Fibroblast of mammary gland (primary cell): ENCODE results near the gene CDC14A.

Source experiments
- DNase-seq: peaks from one replicate; pipeline ENCODE4 v3.0.0-alpha.2; 2010; ENCODE audit warnings: low read depth
- H3K4me3 ChIP-seq: 2 replicates; pipeline ENCODE4 v1.5.1; 2011; ENCODE audit warnings: low read depth, mild to moderate bottlenecking, low read length, moderate library complexity; ENCODE audit not compliant: control insufficient read depth
- CTCF ChIP-seq: conservative IDR thresholded peaks from 2 replicates; pipeline ENCODE4 v1.5.1; 2011; ENCODE audit warnings: low read depth, low read length, inconsistent platforms; ENCODE audit not compliant: control insufficient read depth, insufficient read depth

CDC14A gene

DNA sequence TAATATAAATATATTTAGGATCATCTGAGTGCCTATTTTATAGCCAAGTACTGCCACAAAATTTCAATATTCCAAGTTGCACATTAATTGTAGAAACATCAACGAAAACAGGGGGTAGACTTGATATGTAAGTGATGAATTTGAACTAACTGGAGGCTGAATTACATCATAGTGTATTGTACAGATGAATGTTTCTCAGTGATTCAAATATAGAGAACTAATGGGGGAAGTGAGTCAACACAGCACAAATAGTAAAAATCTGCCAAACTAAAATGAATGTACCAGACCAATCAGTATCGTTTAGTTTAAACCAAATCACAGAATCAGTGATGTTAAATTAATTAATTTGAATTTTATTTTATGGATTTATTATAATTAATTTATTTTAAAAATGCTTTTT lies 43.5 kb upstream of the CDC14A start:
- no peak overlapping the region for H3K4me3 ChIP-seq
- peak; percentile 74 for DNase-seq
- TF ChIP-seq CTCF = no peak

DNA sequence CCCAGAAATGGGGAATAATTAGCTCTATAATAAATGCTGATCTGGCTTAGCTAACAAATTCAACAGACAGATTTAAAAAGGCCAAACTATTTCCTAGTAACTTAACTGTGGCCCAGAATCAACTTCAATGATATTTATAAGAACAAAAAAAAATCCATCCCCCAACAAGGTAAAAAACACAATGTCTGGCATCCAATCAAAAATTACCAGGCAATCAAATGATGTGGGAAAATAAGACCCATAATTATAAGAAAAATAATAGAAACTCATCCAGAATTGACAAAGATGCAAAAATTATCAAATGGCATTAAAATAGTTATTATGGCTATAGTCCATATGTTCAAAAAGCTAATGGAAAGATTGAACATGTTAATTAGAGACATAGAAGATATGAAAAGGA lies 42.4 kb upstream of the CDC14A start:
- TF ChIP-seq CTCF = no peak
- no peak for DNase-seq
- H3K4me3 ChIP-seq = no peak overlapping the region

DNA sequence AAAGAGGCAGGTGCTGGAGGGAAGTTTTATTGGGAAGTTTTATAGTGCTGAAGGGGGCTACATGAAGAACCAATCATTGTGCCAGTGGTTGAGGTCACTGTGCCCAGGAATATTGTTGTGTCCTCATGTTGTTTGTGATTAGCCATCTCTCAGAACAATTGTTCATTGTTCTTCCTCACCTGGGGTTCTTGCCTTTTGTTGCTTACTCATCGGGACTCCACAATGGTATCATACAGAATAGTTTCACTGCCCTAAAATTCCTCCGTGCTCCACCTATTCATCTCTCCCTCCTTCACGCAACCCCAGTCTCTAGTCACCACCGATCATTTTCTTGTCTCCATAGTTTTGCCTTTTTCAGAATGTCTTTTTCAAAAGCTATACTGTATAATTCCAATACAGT lies 38.9 kb upstream of the CDC14A start:
- TF ChIP-seq CTCF = no peak
- DNase-seq = no peak
- H3K4me3 ChIP-seq = no peak overlapping the region

DNA sequence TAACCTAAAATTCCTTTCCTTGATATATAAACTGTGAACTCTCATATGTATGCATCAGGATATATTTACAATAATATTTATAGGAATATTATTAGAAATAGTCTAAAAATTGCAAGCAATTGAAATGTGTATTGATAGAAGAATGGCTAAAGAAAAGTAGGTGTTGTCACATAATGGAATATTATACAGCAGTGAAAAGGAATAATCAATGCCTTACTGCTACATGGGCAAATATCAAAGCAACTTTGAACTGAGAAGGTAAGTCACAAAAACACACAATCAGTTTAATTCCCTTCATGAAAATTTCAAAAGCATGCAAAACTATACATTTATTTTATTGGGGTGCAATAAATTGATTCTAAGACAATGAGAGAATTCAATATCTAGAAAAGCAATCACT lies 35.7 kb upstream of the CDC14A start:
- TF ChIP-seq CTCF = no peak
- DNase-seq = no peak
- no peak overlapping the region for H3K4me3 ChIP-seq

GRCh38 chr1:100320311-100321099 lies 31.8 kb upstream of the CDC14A start:
- TF ChIP-seq CTCF = no peak
- no peak for DNase-seq
- no peak overlapping the region for H3K4me3 ChIP-seq

- TF ChIP-seq CTCF = no peak
- DNase-seq = no peak
Observed at GRCh38 chr1:100321100-100321493, 31.2 kb upstream of the CDC14A start.

More at GRCh38 chr1:100321100-100321493, 31.2 kb upstream of the CDC14A start:
- no peak overlapping the region for H3K4me3 ChIP-seq
